Activated T-cell treated with anti-CD3 and anti-CD28 coated beads, Interleukin-2, amount 50 U/mL, for 48 hours (primary cell): Measurements from ENCODE around the gene CSMD2.

Source experiments
- DNase-seq, 2 experiments: peaks; one replicate each; pipeline ENCODE4 v3.0.0-alpha.2; 2020

The CSMD2 gene

GRCh38 chr1:34153246-34153645 is 11.8 kb downstream of the CSMD2 start:
- no peak for DNase-seq

GRCh38 chr1:34149501-34149900 is 15.5 kb downstream of the CSMD2 start:
- DNase-seq, result no peak

- DNase-seq, result no peak
Measured at GRCh38 chr1:34147301-34147700, 17.7 kb downstream of the CSMD2 start.

GRCh38 chr1:34144766-34145165 is 20.3 kb downstream of the CSMD2 start:
- no peak for DNase-seq

GRCh38 chr1:34143975-34144374 is 21.1 kb downstream of the CSMD2 start:
- DNase-seq, result no peak

GRCh38 chr1:34140011-34140676 is 24.9 kb downstream of the CSMD2 start:
- no peak for DNase-seq

GRCh38 chr1:34137411-34137810 is 27.6 kb downstream of the CSMD2 start:
- DNase-seq, result no peak

- no peak for DNase-seq
Measured at GRCh38 chr1:34132161-34132420, 32.9 kb downstream of the CSMD2 start.

GRCh38 chr1:34131396-34132160 is 33.5 kb downstream of the CSMD2 start:
- no peak for DNase-seq

GRCh38 chr1:34130306-34130705 is 34.7 kb downstream of the CSMD2 start:
- no peak for DNase-seq

GRCh38 chr1:34129630-34130029 is 35.4 kb downstream of the CSMD2 start:
- no peak for DNase-seq

GRCh38 chr1:34128186-34128889 is 36.7 kb downstream of the CSMD2 start:
- no peak for DNase-seq

- no peak for DNase-seq
Measured at GRCh38 chr1:34127006-34128000, 37.7 kb downstream of the CSMD2 start.

GRCh38 chr1:34126486-34126885 is 38.5 kb downstream of the CSMD2 start:
- no peak for DNase-seq

- DNase-seq, result no peak
Measured at GRCh38 chr1:34125721-34126380, 39.2 kb downstream of the CSMD2 start.

GRCh38 chr1:34122080-34122932 is 42.7 kb downstream of the CSMD2 start:
- DNase-seq, result no peak

GRCh38 chr1:34115233-34115632 is 49.8 kb downstream of the CSMD2 start:
- DNase-seq, result no peak

GRCh38 chr1:34113887-34114286 is 51.1 kb downstream of the CSMD2 start:
- DNase-seq, result no peak

GRCh38 chr1:34113362-34113761 is 51.7 kb downstream of the CSMD2 start:
- no peak for DNase-seq

GRCh38 chr1:34108711-34109110 is 56.3 kb downstream of the CSMD2 start:
- no peak for DNase-seq

GRCh38 chr1:34108269-34108668 is 56.8 kb downstream of the CSMD2 start:
- DNase-seq, result no peak
